ENCODE data around the gene TSPEAR.

Gene TSPEAR

DNA sequence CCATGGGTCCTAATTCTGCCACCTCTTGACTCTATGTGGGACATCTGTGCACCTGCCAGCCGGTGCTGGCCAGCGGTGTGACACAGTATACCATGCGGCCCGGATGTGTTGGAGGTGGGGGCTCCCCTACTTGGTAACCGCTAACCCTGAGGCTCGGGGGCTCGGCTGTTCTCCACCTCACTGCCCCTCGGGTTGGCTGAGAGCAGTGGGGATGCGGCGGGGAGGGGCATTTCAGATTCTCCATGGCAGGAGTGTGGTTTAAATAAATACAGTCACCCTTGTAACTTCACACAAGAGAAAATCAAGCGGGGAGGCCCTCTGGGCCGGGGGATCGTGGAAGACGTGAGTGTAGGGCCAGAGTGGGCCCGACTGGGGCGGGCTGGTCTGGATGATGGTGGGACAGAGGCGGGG lies 182.4 kb downstream of the TSPEAR start:
- TF ChIP-seq, protein P1, sequence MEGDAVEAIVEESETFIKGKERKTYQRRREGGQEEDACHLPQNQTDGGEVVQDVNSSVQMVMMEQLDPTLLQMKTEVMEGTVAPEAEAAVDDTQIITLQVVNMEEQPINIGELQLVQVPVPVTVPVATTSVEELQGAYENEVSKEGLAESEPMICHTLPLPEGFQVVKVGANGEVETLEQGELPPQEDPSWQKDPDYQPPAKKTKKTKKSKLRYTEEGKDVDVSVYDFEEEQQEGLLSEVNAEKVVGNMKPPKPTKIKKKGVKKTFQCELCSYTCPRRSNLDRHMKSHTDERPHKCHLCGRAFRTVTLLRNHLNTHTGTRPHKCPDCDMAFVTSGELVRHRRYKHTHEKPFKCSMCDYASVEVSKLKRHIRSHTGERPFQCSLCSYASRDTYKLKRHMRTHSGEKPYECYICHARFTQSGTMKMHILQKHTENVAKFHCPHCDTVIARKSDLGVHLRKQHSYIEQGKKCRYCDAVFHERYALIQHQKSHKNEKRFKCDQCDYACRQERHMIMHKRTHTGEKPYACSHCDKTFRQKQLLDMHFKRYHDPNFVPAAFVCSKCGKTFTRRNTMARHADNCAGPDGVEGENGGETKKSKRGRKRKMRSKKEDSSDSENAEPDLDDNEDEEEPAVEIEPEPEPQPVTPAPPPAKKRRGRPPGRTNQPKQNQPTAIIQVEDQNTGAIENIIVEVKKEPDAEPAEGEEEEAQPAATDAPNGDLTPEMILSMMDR (IDR thresholded peaks at IDR 0.05) = no peak

- TF ChIP-seq, protein P1 (IDR thresholded peaks at IDR 0.05) = no peak
These were observed 182.8 kb downstream of the TSPEAR start for GRCh38 chr21:44528634-44528995.

GRCh38 chr21:44527983-44528633 lies 183.3 kb downstream of the TSPEAR start:
- TF ChIP-seq, protein P1 (IDR thresholded peaks at IDR 0.05) = no peak

GRCh38 chr21:44527156-44527982 lies 184.0 kb downstream of the TSPEAR start:
- TF ChIP-seq, protein P1 (IDR thresholded peaks at IDR 0.05) = no peak

- TF ChIP-seq, protein P1 (IDR thresholded peaks at IDR 0.05) = no peak
These were observed 185.0 kb downstream of the TSPEAR start for GRCh38 chr21:44526096-44526997.

GRCh38 chr21:44525391-44526095 lies 185.8 kb downstream of the TSPEAR start:
- TF ChIP-seq, protein P1 (IDR thresholded peaks at IDR 0.05) = no peak

All from LNCAP (cell line).